B cell (primary cell): ENCODE measurements around the gene LRRC25. TPM values are rescaled to one million over a fixed set of nuclear protein-coding genes. Genes with fewer than 3 reads are reported as not detected.

Experiments used
- ATAC-seq: fragments of 200-7000 bp; cut with Tn5 transposase; one replicate; pipeline ENCODE4 v1.10.0; 2021; ENCODE audit warnings: low read depth, mild to moderate bottlenecking, moderate number of reproducible peaks, moderate library complexity
- CTCF ChIA-PET: fragments of 350-600 bp; sonication (Branson Sonifier 250); formaldehyde crosslinking; loops from one replicate; lab custom pipeline; 2021; ENCODE audit warnings: antibody characterized with exemption, inconsistent platforms; lab: Charles Lee
- POLR2A ChIA-PET: fragments of 350-600 bp; sonication (Branson Sonifier 250); formaldehyde crosslinking; loops from one replicate; lab custom pipeline; 2021; ENCODE audit warnings: antibody characterized with exemption; lab: Charles Lee
- DNase-seq: peaks from one replicate; pipeline ENCODE4 v3.0.0; 2013
- H2AFZ ChIP-seq: 2 replicates; pipeline ENCODE4 v1.6.1; 2012; ENCODE audit warnings: mild to moderate bottlenecking, low read depth, low read length; ENCODE audit not compliant: insufficient read depth, poor library complexity, severe bottlenecking
- H3K27ac ChIP-seq, 2 donors: 1 replicate in 1 of 2; 2 replicates in 1 of 2; pipeline ENCODE4 v1.5.1; 2012 to 2013; ENCODE audit warnings: low read length in 2 of 2, mild to moderate bottlenecking in 2 of 2, moderate library complexity in 1 of 2
- H3K27me3 ChIP-seq, 4 experiments: fragments of 200-600 bp in 1 of 4; sonication (generic) in 1 of 4; replicated peaks in 1 of 4; 1 replicate in 2 of 4; 2 replicates in 2 of 4; pipeline versions ENCODE4 v1.6.1 to v1.7.0; 2013 to 2016; ENCODE audit warnings: low read length in 3 of 4, mild to moderate bottlenecking in 2 of 4, mixed read lengths in 1 of 4, moderate library complexity in 1 of 4; ENCODE audit not compliant: insufficient read depth in 4 of 4, control insufficient read depth in 3 of 4; ENCODE audit errors: control extremely low read depth in 1 of 4
- H3K36me3 ChIP-seq, 2 experiments: replicated peaks in 1 of 2; 1 replicate in 1 of 2; 2 replicates in 1 of 2; pipeline versions ENCODE4 v1.6.1 to v1.7.1; 2013; ENCODE audit warnings: low read length in 1 of 2; ENCODE audit not compliant: insufficient read depth in 2 of 2, control insufficient read depth in 1 of 2; ENCODE audit errors: control extremely low read depth in 1 of 2, extremely low read depth in 1 of 2
- H3K4me1 ChIP-seq, 2 donors: fragments of 200-600 bp in 1 of 2; sonication (generic) in 1 of 2; 1 replicate in 1 of 2; 2 replicates in 1 of 2; pipeline versions ENCODE4 v1.5.1 to v1.6.1; 2013 to 2017; ENCODE audit warnings: low read length in 2 of 2; ENCODE audit not compliant: control insufficient read depth in 2 of 2, insufficient read depth in 2 of 2
- H3K4me2 ChIP-seq: replicated peaks from 2 replicates; pipeline ENCODE3; 2012; ENCODE audit warnings: mild to moderate bottlenecking, low read depth, low read length; ENCODE audit not compliant: poor library complexity, severe bottlenecking
- H3K4me3 ChIP-seq, 5 experiments: fragments of 200-600 bp in 1 of 5; sonication (generic) in 1 of 5; 1 replicate in 3 of 5; 2 replicates in 2 of 5; pipeline versions ENCODE4 v1.5.1 to v1.7.0; 2011 to 2016; ENCODE audit warnings: low read length in 4 of 5, mild to moderate bottlenecking in 4 of 5, low read depth in 2 of 5, control low read depth in 1 of 5, moderate library complexity in 1 of 5; ENCODE audit not compliant: insufficient read depth in 1 of 5; ENCODE audit errors: control extremely low read depth in 1 of 5, extremely low read depth in 1 of 5
- H3K79me2 ChIP-seq: fragments of 200-600 bp; sonication (generic); one replicate; pipeline ENCODE4 v1.6.0; 2016; ENCODE audit warnings: low read length; ENCODE audit not compliant: control insufficient read depth, insufficient read depth
- H3K9ac ChIP-seq: fragments of 200-600 bp; sonication (generic); 2 replicates; pipeline ENCODE4 v1.6.1; 2017; ENCODE audit warnings: mild to moderate bottlenecking, low read length, moderate library complexity
- H3K9me3 ChIP-seq, 3 donors: one replicate each; pipeline versions ENCODE4 v1.6.1 to v1.7.1; 2013; ENCODE audit warnings: low read length in 2 of 3; ENCODE audit not compliant: control insufficient read depth in 2 of 3, insufficient read depth in 1 of 3; ENCODE audit errors: control extremely low read depth in 1 of 3
- H4K20me1 ChIP-seq: 2 replicates; pipeline ENCODE4 v1.6.0; 2012; ENCODE audit warnings: mild to moderate bottlenecking, low read length; ENCODE audit not compliant: insufficient read depth, control insufficient read depth, poor library complexity, severe bottlenecking
- H3K27ac Mint-ChIP-seq: one replicate; pipeline ENCODE4 v1.8.0; 2021; ENCODE audit warnings: mixed read lengths
- H3K27me3 Mint-ChIP-seq: one replicate; pipeline ENCODE4 v1.8.0; 2021; ENCODE audit warnings: mixed read lengths
- H3K4me1 Mint-ChIP-seq: one replicate; pipeline ENCODE4 v1.8.0; 2021; ENCODE audit warnings: mixed read lengths
- H3K4me3 Mint-ChIP-seq: one replicate; pipeline ENCODE4 v1.8.0; 2021; ENCODE audit warnings: mixed read lengths
- H3K9me3 Mint-ChIP-seq: one replicate; pipeline ENCODE4 v1.8.0; 2022; ENCODE audit warnings: mixed read lengths; ENCODE audit not compliant: insufficient read depth
- CTCF ChIP-seq: fragments of 200-600 bp; IDR thresholded peaks from one replicate; pipeline ENCODE4 v1.8.0; 2022; ENCODE audit warnings: antibody characterized with exemption, mild to moderate bottlenecking
- EZH2 ChIP-seq: IDR thresholded peaks from 2 replicates; pipeline ENCODE4 v1.6.1; 2012; ENCODE audit warnings: borderline replicate concordance, low read depth, mild to moderate bottlenecking, moderate library complexity, low read length; ENCODE audit not compliant: insufficient read depth, poor library complexity, severe bottlenecking
- WGBS: methylation state at CpG from one replicate; pipeline ENCODE4 v1.1.5; 2013; ENCODE audit warnings: missing lambda C conversion rate; ENCODE audit not compliant: insufficient coverage; 5-methylcytosine and 5-hydroxymethylcytosine counted together
- intact Hi-C: fragments of 100-400 bp; cut with micrococcal nuclease; formaldehyde crosslinking; loops from one replicate; pipeline ENCODE4 v1.10.0; 2022
- polyA plus RNA-seq: library from polyadenylated mRNA; depleted of rRNA; stranded (reverse); fragments of >200 nt; gene quantifications from 2 replicates; pipeline ENCODE4 v1.2.3, GENCODE V29; 2012
- total RNA-seq, 2 donors: library from RNA; stranded (reverse); fragments of 120-200 nt in 1 of 2; gene quantifications; 1 replicate in 1 of 2; 2 replicates in 1 of 2; pipeline versions ENCODE4 v1.2.3 to v1.2.4, GENCODE V29; 2013 to 2022

LRRC25 gene
- total and polyA plus RNA-seq, 2 donors (not counting 1 experiment from before 2014, with no cell fraction given) = 2.4 to 5.7 TPM

DNA sequence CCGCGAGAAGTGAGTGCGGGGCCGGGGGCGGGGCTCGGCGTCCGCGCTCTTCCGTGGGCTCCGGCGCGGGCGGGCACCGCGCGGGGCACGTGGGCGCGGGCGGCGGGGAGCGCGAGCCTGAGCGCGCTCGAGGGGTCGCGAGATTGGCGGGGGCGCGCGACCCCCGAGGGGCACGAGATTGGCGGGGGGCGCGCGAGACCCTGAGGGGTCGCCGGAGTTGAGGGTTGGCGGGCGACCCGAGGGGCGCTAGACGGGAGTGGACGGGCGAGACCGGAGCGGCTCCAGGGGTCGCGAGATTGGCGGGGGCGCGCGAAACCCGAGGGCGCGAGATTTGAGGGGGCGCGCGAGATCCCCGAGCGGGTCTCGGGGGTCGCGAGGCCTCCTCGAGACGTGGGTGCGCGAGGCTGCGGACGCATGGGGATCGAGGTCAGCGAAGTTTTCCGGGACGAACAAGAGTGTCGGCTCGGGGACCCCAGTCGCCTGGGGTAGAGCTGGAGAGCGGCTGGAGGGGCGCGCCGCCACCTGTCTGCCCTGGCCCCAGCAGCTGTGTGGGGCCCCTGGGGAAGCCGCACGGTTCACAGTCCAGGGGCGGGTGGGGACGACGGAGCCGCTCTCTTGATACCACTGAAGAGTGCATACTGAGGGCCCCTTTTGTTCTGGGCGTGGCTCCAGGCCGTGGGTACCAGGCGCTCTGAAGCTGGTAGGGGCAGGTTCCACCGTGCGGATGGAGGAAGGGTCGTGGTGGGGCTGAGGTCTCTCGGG lies 22.5 kb upstream of the LRRC25 start:
- peak overlapping the region; percentile 97 for H3K4me2 ChIP-seq
- ATAC-seq (peak; percentile 48), DNase-seq (peak; percentile 62)
- no peaks in the 10 kb centered on the region for H3K36me3 ChIP-seq
- H3K9ac ChIP-seq = peak overlapping the region; percentile 63
- H3K27me3 ChIP-seq = peaks cover 0 to 43% (median 28%) of the 10 kb centered on the region in 4 experiments
- Mint-ChIP-seq H3K27me3 (peaks cover 28% of the 10 kb centered on the region), H3K4me1 (peaks cover 60% of the 10 kb centered on the region), H3K4me3 (peak overlapping the region; percentile 83), H3K9me3 (no peaks in the 10 kb centered on the region), H3K27ac (peak overlapping the region; percentile 38)
- H4K20me1 ChIP-seq = peaks cover 54% of the 10 kb centered on the region
- TF ChIP-seq CTCF (no peak), EZH2 (no peak)
- CTCF ChIA-PET = interaction anchor here (0.6 to 3.5 kb wide), 16 partner anchors 9 to 214 kb away, joined by 3 to 17 read pairs (median 5); partner anchors contain the start of gene LSM4
- H3K4me1 ChIP-seq = peaks cover 64 to 75% of the 10 kb centered on the region in 2 donors
- no peak overlapping the region for H3K27ac ChIP-seq
- intact Hi-C loops = loop anchor here (1.0 to 5.0 kb wide), 2 partner anchors 9 to 33 kb away; partner anchors contain the start of gene GDF15
- H3K9me3 ChIP-seq = peaks cover 0 to 28% (median 0%) of the 10 kb centered on the region in 3 donors
- H3K79me2 ChIP-seq = peaks cover 28% of the 10 kb centered on the region
- POLR2A ChIA-PET = interaction anchor here (0.7 to 2.8 kb wide), 4 partner anchors 9 to 227 kb away, joined by 3 to 15 read pairs (median 4); partner anchors contain the start of gene MPV17L2
- H2AFZ ChIP-seq = peak overlapping the region; percentile 51
- peak overlapping the region in 4 of 5 experiments; percentile 41 to 67 (median 52) for H3K4me3 ChIP-seq
- WGBS = under 1% methylated on average over 97 of the region's 97 CpGs
